GM21367 (cell line): ENCODE data around the gene C2CD3.

Source experiments
- ATAC-seq: cut with Tn5 transposase; IDR thresholded peaks from one replicate; pipeline ENCODE4 v1.9.1; 2021; ENCODE audit not compliant: unreplicated experiment

C2CD3 gene

DNA sequence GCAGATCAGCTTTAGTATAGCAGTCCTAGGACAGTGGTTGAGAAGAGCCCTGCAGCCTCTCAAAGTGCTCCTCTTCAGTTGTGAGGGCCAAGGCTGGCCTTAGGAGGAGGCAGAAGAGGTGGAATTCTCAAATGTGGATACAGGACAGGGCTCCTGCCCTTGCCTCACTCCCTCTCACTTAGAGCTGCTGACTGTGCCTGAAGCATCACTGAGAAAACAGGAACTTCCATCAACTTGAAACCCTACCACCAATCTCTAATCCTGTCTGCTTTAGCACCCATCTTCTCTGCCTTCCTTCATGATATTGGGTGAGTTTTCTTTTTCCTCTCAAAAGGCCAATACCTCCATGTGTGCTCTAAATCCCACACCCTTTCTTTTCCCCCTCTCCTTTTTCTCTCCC lies 147.5 kb downstream of the C2CD3 start:
- ATAC-seq = no peak

DNA sequence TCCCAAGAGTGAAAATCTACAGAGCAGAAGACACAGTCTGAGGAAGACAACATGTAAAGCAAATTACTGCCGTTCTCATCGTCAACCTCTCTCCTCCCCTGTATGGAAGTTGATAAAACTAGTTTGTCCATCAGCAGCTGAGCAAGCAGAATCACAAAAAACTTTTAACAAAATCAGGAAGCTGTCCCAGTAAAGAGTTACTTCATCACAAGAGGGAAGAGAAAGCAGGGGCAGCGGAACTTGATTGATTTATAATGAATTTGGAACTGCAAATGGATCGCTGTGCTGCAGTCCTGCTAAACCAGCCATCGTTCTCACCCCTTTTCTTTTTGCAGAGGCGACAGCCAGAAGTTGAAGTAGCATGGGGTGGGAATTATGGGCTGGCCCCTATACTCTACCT lies 148.3 kb downstream of the C2CD3 start:
- ATAC-seq = no peak

DNA sequence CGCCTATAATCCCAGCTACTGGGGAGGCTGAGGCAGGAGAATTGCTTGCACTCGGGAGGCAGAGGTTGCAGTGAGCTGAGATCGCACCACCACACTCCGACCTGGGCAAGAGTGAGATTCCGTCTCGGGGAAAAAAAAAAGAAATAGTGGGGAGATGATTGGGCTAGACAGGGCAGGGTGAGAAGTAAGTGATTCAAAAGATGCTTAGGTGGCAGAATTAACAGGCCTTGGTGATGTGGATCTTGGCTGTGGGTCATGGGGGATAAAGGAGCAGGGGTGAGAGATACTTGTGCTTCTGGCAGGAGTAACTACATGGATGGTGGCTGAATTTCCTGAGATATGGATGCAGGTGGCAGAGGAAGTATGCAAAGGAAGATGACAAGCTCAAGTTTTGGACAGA lies 148.8 kb downstream of the C2CD3 start:
- no peak for ATAC-seq

- ATAC-seq = peak; percentile 54
Observed at GRCh38 chr11:74020539-74020938, 150.3 kb downstream of the C2CD3 start.

DNA sequence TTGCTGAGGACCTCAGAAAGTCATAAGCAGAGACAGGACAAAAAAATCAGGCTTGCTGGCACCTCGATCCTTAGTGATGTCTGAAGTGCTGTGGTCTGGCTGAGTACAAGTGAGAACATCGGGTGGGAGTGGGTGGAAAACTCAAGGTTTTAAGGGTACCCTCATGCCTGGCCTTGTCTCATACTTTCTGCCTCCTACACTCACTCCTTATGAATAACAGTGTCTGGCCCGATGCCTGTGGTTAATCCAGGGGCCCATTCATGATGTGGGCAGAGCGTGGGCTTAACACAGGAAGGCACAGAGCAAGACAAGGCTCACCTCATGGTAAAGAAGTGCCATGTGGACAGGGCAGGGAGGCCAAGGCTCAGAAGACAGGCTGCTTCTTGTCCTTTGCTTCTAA lies 150.9 kb downstream of the C2CD3 start:
- no peak for ATAC-seq

DNA sequence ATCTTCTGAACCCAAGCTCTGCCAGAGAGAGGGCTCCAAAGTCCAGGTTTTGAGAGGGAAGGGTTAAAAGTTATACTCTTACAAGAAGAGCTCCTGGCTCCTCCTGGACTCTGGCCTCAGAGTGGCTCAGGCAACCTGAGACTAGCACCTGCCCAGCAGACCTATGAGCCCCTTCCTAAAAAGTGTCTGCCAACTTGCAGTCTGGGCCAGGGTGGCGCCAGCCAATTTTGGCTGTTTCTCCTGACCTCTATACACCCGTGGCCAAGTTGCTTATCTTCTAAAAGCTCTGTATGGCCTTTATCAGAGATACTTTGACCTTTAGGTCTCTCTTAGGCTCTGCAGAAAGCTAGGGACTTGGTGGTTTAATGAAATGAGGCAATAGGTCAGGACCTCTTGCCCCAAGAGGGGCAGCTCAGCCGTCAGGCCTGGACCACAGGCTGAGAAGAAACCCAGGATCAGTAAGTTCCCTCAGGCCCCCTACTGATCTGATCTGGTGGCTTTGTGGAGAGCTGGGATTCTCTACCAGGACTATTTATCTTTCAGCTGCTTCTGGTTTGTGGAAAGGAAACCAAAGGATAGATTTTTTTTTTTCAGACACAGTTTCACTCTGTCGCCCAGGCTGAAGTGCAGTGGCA lies 151.6 kb downstream of the C2CD3 start:
- ATAC-seq = no peak

DNA sequence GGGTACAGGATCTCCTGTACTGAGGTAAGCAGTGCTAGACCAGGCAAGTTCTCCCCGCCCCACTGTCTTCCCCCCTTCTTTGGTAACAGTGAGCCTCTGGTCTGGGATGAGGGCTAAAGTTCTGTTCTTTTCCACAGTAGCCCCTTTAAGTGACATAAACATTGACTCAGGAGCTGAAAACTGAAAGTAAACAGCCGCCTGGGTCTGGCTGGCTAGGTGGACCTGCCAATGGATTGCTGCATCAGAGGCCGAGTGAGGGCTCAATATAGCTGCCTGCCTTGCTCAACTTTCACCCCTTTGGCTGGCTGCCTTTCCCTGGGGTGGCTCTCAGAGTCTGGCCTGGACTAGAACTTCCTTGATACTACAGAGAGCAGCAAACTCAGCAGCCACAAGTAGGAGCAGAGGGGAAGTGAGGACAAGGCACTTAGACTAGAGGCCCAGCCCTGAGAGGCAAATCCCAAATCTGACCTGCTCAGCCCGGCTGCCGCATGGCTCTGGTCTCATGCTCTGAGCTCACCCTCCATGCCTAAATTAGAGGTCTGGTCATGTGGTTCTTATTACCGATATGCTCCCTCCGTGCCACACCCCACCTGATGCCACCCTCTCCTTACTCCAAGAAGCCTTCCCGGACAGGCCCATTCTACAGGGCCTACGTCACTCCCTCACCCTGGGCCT lies 152.3 kb downstream of the C2CD3 start:
- no peak for ATAC-seq

GRCh38 chr11:74017631-74018030 lies 153.2 kb downstream of the C2CD3 start:
- no peak for ATAC-seq

GRCh38 chr11:74015919-74016684 lies 154.7 kb downstream of the C2CD3 start:
- ATAC-seq = no peak

- ATAC-seq = no peak
Observed at GRCh38 chr11:74014880-74015279, 155.9 kb downstream of the C2CD3 start.

DNA sequence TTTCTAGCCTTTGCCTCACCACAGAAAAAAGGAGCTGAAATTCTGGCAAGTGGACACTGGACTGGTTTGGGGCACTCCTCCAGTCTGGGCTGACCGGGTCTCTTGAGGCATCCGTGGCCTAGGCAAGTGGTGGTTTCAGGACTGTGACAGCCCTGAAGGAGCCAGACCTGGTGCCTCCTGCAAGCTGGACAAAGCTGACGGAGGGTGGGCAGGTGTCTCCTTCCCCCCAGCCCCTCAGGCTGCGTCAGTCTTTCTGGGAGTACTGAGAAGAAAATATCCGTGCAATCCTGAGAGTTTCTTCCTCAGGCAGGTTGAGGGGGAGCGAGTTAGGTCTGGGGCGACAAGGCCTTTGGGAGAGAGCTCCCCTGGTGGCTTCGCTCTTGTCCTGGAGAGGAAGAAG lies 157.7 kb downstream of the C2CD3 start:
- ATAC-seq = no peak

DNA sequence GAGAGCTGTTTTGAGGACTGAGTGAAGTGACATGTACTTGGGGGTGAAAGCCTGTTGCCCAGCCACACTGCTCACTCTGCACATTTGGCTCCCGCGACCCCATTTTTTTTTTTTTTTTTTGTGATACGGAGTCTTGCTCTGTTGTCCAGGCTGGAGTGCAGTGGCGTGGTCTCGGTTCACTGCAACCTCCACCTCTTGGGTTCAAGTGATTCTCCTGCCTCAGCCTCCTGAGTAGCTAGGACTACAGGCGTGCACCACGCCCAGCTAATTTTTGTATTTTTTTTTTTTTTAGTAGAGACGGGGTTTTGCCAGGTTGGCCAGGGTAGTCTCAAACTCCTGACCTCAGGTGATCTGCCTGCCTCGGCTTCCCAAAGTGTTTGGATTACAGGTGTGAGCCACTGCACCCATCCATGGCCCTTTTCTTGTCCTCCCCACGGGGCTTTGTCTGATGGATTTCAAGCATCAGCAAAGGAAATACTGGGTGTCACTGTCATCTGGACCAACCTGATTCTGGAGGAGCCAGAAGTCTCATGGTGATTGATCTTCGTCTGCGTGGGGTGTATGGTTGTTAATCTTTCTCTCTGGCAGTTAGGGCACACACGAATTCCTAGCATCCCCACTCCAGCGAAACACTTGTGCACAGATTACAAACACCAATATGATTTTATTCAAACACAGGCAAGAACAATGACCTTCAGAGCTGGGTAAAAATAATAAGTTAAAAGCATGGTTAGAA lies 158.6 kb downstream of the C2CD3 start:
- ATAC-seq = no peak

DNA sequence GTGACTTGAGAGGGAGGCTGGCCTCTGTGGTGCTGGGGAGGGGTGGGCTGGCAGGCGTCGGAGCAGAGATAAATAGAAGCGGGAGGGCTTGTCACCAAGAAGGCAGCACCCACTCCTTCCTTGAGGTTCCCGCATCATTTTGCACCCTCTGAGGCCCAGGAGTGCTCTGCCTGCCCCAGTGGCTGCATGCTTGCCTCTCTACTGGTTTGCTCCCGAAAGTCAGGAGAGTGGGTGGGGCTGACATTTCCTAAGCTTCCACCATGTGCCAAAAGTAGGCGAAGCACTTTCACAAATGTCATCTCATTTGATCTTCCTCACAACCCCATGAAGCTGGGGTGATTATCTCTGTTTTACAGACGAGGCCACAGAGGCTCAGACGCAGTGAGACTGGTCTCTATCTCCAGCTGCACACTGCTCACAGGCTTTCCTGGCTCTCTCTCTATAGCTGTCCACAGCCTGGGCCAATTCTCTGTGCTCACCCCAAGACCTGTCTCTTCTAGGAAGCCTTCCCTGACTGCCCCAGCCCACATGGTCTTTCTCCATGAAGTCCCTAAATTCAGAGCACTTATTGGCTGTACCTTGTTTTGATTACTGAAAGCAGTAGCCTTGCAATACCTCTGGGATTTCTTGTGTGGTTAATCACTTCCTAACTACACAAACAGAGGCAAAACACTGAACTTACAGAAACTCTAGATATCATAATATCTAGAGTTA lies 159.3 kb downstream of the C2CD3 start:
- peak; percentile 59 for ATAC-seq

DNA sequence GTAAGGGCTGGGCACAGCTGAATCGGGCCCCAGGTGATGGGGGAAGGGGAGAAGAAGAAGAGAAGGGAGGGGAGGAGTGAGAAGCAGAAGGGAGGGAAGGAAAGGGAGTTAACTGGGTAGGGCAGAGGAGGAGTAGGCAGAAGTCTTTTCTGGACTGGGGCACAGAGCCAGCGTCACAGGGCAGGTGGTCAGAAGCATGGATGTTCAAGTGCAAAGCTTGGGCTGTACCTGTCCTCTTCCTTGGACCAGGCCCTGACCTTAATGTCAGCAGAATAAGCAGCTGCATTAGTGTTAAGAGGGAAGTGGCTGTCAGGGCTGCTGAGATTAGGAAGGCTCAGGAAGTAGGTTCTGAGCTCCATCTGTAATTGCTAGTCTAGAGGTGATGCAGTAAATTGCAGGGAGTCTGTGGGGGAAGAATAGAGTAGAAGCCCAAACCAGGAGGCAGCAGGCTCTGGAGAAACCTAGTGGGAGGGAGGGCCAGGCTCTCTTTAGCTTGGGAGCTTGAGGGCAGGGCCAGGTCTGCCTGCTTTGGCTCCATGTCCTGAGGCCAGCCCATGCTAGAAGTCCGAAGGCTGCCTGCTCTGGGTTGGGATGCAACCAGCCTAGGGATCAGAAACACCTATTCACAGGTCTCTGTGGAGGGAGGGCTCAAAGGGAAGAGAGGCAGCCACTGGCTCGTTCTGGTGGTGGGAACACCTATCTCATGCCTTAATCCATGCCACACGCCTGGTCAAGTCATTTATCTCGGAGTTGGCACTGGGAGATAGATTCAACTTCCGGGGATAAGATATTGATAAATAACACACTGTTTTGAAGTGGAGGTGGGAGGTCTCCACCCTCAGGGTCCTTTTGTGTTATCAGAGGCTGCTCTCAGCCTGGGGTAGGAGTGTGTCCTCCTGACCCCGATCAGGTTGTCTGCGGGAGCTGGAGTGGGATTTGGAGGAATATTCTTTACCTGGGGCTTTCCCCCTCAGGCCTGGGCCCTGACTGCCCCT lies 160.2 kb downstream of the C2CD3 start:
- no peak for ATAC-seq

- no peak for ATAC-seq
Observed at GRCh38 chr11:74009675-74010305, 161.0 kb downstream of the C2CD3 start.

DNA sequence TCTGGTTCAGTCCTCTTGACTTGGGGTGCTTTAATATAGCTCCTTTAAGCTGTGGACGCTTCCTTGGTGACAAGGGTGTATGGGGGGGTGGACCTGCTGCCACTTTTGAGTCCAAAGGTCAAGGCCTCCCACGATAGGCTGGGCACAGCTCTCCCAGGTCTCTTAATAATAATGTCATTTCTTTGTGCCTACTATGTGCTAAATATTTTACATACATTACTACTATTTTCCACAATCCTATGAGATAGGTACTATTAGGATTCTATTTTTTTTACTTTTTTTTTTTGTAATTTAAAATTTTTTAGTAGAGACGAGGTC lies 161.6 kb downstream of the C2CD3 start:
- ATAC-seq = no peak

- ATAC-seq = no peak
Observed at GRCh38 chr11:74008373-74009229, 162.2 kb downstream of the C2CD3 start, which contains the start of gene UCP3. Gene UCP3, minus strand, starts transcription at chr11:74009085. Its CDS starts 2,043 bp downstream, at chr11:74007042.

DNA sequence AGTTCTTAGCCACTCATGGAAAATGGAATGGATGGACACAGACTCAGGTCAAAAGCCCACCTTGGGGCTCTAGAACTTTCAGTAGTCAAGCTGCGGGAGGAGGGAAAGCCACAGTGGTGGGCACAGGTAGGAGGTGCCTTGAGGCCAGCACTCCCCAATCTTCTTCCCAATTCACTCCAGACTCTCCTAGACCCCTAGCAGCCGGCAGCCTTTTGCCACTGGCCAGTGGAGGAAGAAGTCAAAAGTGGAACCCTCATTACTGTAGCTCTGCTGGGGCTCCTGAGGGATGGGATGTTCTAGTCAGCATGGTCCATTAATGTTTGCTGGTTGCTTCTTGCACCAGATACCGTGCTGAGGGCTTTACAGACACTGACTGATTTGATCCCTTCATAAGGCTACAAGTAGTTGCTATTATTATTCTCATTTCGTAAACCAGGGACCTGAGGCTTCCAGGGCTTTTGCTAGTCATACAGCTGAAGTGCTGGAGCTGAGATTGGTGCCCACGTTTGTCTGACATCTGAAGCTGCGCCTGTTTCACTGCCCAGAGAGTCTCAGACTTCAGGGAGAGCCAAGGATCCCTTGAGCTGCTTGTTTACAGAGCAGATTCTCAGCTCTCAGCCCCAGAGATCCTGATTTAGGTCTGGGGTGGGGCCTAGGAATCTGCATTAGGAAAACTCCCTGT lies 163.0 kb downstream of the C2CD3 start:
- ATAC-seq = no peak
